ENCODE measurements around the gene BRINP1. TPM values are rescaled to one million over a fixed set of nuclear protein-coding genes. Genes with fewer than 3 reads are reported as not detected.

Gene BRINP1
- total RNA-seq, 1 experiment from 2014 or later: 14.0 TPM

GRCh38 chr9:119268985-119269384 is 100.2 kb downstream of the BRINP1 start:
- no peak overlapping the region for H2BK5ac ChIP-seq (ENCODE audit: insufficient read length, low read length)
- no peak overlapping the region for H2AK5ac ChIP-seq (ENCODE audit: insufficient read length, low read length)
- H3K79me2 ChIP-seq (ENCODE audit: insufficient read depth, low read length): no peaks in the 10 kb centered on the region
- H3K9me3 ChIP-seq (ENCODE audit: control insufficient read depth, low read depth, low read length): no peaks in the 10 kb centered on the region
- no peak overlapping the region for H3K14ac ChIP-seq (ENCODE audit: insufficient read depth, low read length)
- TF ChIP-seq CTCF (conservative IDR thresholded peaks at IDR 0.05): no peak
- H2BK20ac ChIP-seq (ENCODE audit: low read depth, low read length, poor library complexity, severe bottlenecking): no peak overlapping the region
- peaks cover 9% of the 10 kb centered on the region; the same call in 1 of the 2 replicates for H3K4me1 ChIP-seq (ENCODE audit: insufficient read depth, low read length)
- peaks cover 26 to 30% of the 10 kb centered on the region in 2 experiments for H3K4me1 Mint-ChIP-seq
- no peak overlapping the region for H2BK15ac ChIP-seq (ENCODE audit: low read depth, low read length)
- H3K9me3 Mint-ChIP-seq: no peaks in the 10 kb centered on the region
- no peaks in the 10 kb centered on the region for H3K27me3 ChIP-seq (ENCODE audit: insufficient read depth, low read length)
- WGBS (ENCODE audit: extremely low coverage, insufficient read length, low lambda C conversion rate): no CpG with 5 or more reads among the region's 3 CpGs
- H3T11ph ChIP-seq (ENCODE audit: low read length): no peak overlapping the region
- H3K36me3 Mint-ChIP-seq (ENCODE audit: insufficient read depth in 1 of 3, low read depth in 3 of 3): no peaks in the 10 kb centered on the region
- no peak overlapping the region for H2BK120ac ChIP-seq (ENCODE audit: low read depth, low read length, poor library complexity, severe bottlenecking)
- no peak for DNase-seq
- H3K4me2 ChIP-seq (ENCODE audit: insufficient read depth, insufficient read length, low read length): no peak overlapping the region
- peaks cover 3% of the 10 kb centered on the region for H3K79me1 ChIP-seq (ENCODE audit: insufficient read depth, low read depth, low read length, poor library complexity, severe bottlenecking)
- H3K27ac ChIP-seq (ENCODE audit: insufficient read length, low read depth, low read length): no peak overlapping the region
- no peak overlapping the region for H2BK12ac ChIP-seq (ENCODE audit: insufficient read length, low read depth, low read length)
- H3K4me3 Mint-ChIP-seq: no peak overlapping the region
- H3K56ac ChIP-seq (ENCODE audit: insufficient read length, low read depth, low read length): no peak overlapping the region
- H4K5ac ChIP-seq (ENCODE audit: insufficient read length, low read depth, low read length): no peak overlapping the region
- H3K23ac ChIP-seq (ENCODE audit: insufficient read length, low read depth, low read length): no peak overlapping the region
- H3K9ac ChIP-seq (ENCODE audit: extremely low read depth, insufficient read length, low read length): no peak overlapping the region
- H3K23me2 ChIP-seq (ENCODE audit: insufficient read length, low read depth, low read length, poor library complexity, severe bottlenecking): no peaks in the 10 kb centered on the region
- H3K27me3 Mint-ChIP-seq (ENCODE audit: low read depth): no peaks in the 10 kb centered on the region
- no peak overlapping the region for H3K4ac ChIP-seq (ENCODE audit: low read depth, low read length)
- no peaks in the 10 kb centered on the region for H4K20me1 ChIP-seq (ENCODE audit: control insufficient read depth, insufficient read depth, insufficient read length)
- no peak overlapping the region; a peak in 1 of 7 replicates for H3K27ac Mint-ChIP-seq
- no peak overlapping the region for H2AFZ ChIP-seq (ENCODE audit: low read length)
- no peak overlapping the region for H3K18ac ChIP-seq (ENCODE audit: insufficient read length, low read depth, low read length)
- H4K91ac ChIP-seq (ENCODE audit: insufficient read length, low read depth, low read length): no peak overlapping the region
- H4K8ac ChIP-seq (replicated peaks; ENCODE audit: insufficient read length, low read depth, low read length): no peak overlapping the region

All from H9 (cell line).